IPS DF 6.9 (cell line): Measurements from ENCODE around the gene GALNT16.
"Not testable (repeated sequence)": the region's sequence is repeated elsewhere in the genome, so short reads cannot be mapped to it uniquely, and the experiment has no call there.

Experiments
- DNase-seq: peaks from one replicate; pipeline ENCODE4 v3.0.0-alpha.2; 2013; ENCODE audit warnings: low read depth, low spot score
- H3K27ac ChIP-seq: one replicate; pipeline ENCODE4 v1.5.1; 2013; ENCODE audit warnings: low read length, control low read depth
- H3K27me3 ChIP-seq: 2 replicates; pipeline ENCODE4 v1.6.1; 2013; ENCODE audit warnings: mild to moderate bottlenecking, low read length; ENCODE audit not compliant: control insufficient read depth, insufficient read depth
- H3K36me3 ChIP-seq: 2 replicates; pipeline ENCODE4 v1.6.1; 2013; ENCODE audit warnings: low read length; ENCODE audit not compliant: control insufficient read depth, insufficient read depth
- H3K4me1 ChIP-seq: 2 replicates; pipeline ENCODE4 v1.6.1; 2013; ENCODE audit warnings: low read length; ENCODE audit not compliant: control insufficient read depth, insufficient read depth
- H3K4me3 ChIP-seq: 2 replicates; pipeline ENCODE4 v1.5.1; 2013; ENCODE audit warnings: mild to moderate bottlenecking, low read length
- H3K9me3 ChIP-seq: 2 replicates; pipeline ENCODE4 v1.6.1; 2013; ENCODE audit warnings: low read length, inconsistent platforms; ENCODE audit not compliant: control insufficient read depth, insufficient read depth
- WGBS: extraction: QIAGEN DNeasy Blood & Tissue Kit; methylation state at CpG from one replicate; pipeline ENCODE4 v1.1.7; 2013; ENCODE audit warnings: mixed read lengths, missing lambda C conversion rate; ENCODE audit not compliant: insufficient read length, insufficient coverage; 5-methylcytosine and 5-hydroxymethylcytosine counted together

GALNT16 gene

DNA sequence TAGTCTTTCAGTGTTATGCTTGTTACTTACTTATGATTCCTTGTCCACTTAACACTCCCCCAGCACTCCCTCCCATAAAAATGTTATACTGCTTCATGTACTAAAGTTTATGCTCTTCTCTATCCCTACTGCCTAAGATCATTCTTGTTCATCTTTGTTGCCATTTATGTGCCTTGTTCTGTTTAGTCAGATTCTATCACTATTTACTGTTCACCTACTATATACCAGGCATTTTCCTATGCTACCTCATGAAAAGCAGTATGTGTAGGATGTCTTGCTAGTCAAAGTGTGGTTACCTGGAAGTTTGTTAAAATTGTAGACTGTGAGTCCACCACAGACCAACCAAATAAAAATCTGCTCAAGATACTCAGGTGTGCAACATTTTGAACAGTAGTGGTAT lies 114.3 kb downstream of the GALNT16 start:
- H3K36me3 ChIP-seq: peaks cover 4% of the 10 kb centered on the region; the same call in 1 of the 2 replicates
- DNase-seq: no peak

DNA sequence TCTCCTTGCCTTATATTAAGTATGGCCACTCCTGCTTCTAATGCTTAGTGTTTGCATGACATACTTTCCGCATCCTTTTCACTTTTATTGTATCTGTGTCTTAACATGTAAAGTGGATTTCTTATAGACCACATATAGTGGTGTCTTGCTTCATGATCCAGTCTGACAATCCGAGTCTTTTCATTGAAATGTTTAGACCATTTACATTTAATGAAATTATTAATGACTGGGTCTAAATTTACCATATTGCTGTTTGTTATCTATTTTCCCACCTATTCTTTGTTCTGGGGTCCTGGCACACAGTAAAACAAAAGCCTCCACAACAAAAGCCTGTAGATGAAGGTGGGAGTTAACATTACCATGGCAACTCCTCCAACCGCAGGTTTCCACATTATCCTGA lies 115.2 kb downstream of the GALNT16 start:
- Histone ChIP-seq H3K9me3 (no peaks in the 10 kb centered on the region), H3K36me3 (peaks cover 4% of the 10 kb centered on the region; the same call in 1 of the 2 replicates), H3K4me1 (no peaks in the 10 kb centered on the region), H3K27ac (no peak overlapping the region), H3K27me3 (no peaks in the 10 kb centered on the region), H3K4me3 (no peak overlapping the region)
- WGBS: no CpG with 5 or more reads among the region's 3 CpGs
- no peak for DNase-seq

More for the DNA sequence above, 114.3 kb downstream of the GALNT16 start:
- H3K27ac ChIP-seq: no peak overlapping the region
- H3K27me3 ChIP-seq: no peaks in the 10 kb centered on the region
- no peak overlapping the region for H3K4me3 ChIP-seq
- H3K4me1 ChIP-seq: no peaks in the 10 kb centered on the region
- H3K9me3 ChIP-seq: no peaks in the 10 kb centered on the region

DNA sequence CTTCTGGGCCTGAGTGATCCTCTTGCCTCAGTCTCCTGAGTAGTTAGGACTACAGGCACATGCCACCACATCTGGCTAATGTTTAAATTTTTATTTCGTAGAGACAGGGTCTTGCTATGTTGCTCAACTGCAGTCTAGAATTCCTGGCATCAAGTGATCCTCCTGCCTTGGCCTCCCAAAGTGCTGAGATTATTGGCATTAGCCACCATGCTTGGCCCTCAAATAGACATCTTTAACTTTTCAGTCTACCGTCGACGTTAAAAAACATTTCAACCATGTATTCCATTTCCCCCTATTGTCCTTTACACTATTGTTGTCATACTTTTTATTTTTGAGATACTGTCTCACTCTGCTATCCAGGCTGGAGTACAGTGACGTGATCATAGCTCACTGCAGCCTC lies 115.8 kb downstream of the GALNT16 start:
- Histone ChIP-seq H3K36me3 (peaks cover 4% of the 10 kb centered on the region; the same call in 1 of the 2 replicates), H3K9me3 (no peaks in the 10 kb centered on the region), H3K27me3 (no peaks in the 10 kb centered on the region), H3K27ac (no peak overlapping the region), H3K4me3 (no peak overlapping the region), H3K4me1 (no peaks in the 10 kb centered on the region)
- DNase-seq: no peak
- WGBS: 100% methylated on average over 3 of the region's 5 CpGs

DNA sequence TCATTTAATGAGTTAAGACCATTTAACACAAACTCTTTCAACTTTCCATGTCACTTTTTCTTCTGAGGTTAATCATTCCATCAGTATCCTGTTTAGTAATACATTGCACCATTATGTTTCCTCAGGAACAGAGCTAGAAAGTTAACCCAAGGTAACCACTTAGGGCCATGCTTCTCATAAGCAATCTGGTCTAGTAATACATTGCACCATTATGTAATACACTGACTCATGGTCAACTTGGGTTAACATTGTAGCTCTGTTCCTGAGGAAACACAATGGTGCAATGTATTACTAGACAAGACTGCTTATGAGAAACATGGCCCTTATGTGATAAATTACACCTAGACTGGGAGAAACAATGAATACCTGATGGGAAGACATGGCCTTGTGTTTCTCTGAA lies 116.5 kb downstream of the GALNT16 start:
- Histone ChIP-seq H3K4me3 (no peak overlapping the region), H3K9me3 (no peaks in the 10 kb centered on the region), H3K4me1 (no peaks in the 10 kb centered on the region), H3K27ac (no peak overlapping the region), H3K27me3 (no peaks in the 10 kb centered on the region), H3K36me3 (peaks cover 4% of the 10 kb centered on the region; the same call in 1 of the 2 replicates)
- no peak for DNase-seq

DNA sequence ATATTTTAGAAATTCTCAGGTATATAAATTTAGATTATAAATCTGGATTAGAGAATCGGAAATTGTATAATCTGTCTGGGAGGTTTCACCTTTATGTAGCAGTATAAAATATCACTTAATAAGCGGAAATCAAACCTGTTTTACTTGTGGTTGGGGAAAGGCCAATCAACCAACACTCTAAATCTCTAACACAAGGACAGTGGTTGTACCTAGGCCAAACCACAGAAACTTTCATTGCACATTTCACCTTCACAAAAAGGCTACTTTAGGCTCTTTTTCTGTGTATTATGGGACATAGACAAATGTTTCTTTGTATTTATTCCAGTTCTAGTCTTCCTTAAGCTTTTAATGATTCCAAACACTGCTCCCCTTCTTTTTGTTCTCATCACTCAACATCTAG lies 118.3 kb downstream of the GALNT16 start:
- H3K4me1 ChIP-seq: no peaks in the 10 kb centered on the region
- H3K27ac ChIP-seq: no peak overlapping the region
- no peak overlapping the region for H3K4me3 ChIP-seq
- H3K36me3 ChIP-seq: peaks cover 4% of the 10 kb centered on the region; the same call in 1 of the 2 replicates
- no peaks in the 10 kb centered on the region for H3K9me3 ChIP-seq
- WGBS: no CpG with 5 or more reads among the region's 2 CpGs
- DNase-seq: no peak
- no peaks in the 10 kb centered on the region for H3K27me3 ChIP-seq

DNA sequence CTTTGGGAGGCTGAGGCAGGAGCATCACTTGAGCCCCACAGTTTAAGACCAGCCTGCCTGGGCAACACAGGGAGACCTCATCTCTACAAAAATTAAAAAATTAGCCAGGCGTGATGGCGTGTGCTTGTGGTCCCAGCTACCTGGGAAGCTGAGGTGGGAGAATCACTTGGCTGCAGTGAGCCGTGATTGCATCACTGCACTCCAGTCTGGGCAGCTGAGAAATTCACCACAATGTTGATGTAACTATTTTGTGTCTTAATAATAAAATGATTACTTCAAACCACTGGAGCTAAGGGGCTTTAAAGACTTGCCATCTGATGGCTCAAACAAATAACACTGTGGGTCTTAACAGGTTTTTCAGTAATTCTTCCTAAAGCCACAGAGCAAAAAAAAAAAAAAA lies 127.4 kb downstream of the GALNT16 start:
- no peaks in the 10 kb centered on the region for H3K27me3 ChIP-seq
- no peaks in the 10 kb centered on the region; the same call in 1 of the 2 replicates for H3K4me1 ChIP-seq
- no peak for DNase-seq
- H3K36me3 ChIP-seq: peaks cover 12% of the 10 kb centered on the region; the same call in 1 of the 2 replicates
- no peaks in the 10 kb centered on the region for H3K9me3 ChIP-seq
- WGBS: no CpG with 5 or more reads among the region's 3 CpGs
- H3K4me3 ChIP-seq: no peak overlapping the region
- no peak overlapping the region for H3K27ac ChIP-seq

DNA sequence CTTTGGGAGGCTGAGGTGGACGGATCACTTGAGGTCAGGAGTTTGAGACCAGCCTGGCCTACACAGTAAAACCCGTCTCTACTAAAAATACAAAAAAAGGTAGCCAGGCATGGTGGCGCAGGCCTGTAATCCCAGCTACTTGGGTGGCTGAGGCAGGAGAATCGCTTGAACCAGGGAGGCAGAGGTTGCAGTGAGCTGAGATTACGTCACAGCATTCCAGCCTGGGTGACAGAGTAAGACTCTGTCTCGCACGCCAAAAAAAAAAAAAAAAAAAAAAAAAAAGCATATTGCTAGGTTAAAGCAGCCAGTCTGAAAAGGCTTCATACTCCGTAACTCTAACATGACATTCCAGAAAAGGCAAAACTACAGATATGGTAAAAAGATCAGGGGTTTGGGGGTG lies 131.4 kb downstream of the GALNT16 start:
- no CpG with 5 or more reads among the region's 8 CpGs for WGBS
- not testable (repeated sequence) for DNase-seq, H3K9me3 ChIP-seq, H3K4me3 ChIP-seq, H3K27ac ChIP-seq, H3K4me1 ChIP-seq, H3K27me3 ChIP-seq
- peaks cover 12% of the 10 kb centered on the region; the same call in 1 of the 2 replicates for H3K36me3 ChIP-seq

DNA sequence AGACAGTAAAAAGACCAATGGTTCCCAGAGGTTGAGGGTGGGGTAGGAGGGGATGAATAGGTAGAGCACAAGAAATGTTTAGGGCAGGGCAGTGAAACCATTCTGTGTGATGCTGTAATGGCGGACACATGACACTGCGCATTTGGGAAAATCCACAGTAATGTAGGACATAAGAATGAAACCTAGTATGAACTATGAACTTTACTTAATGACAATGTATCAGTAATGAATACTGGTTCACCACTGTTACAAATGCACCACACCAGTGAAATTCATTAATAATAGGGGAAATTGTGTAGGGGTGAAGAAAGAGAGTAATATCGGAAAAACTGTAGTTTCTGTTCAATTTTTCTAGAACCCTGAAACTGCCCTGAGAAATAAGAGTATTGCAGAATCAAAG lies 132.5 kb downstream of the GALNT16 start:
- peaks cover 12% of the 10 kb centered on the region; the same call in 1 of the 2 replicates for H3K36me3 ChIP-seq
- WGBS: 100% methylated on average over 1 of the region's 3 CpGs

DNA sequence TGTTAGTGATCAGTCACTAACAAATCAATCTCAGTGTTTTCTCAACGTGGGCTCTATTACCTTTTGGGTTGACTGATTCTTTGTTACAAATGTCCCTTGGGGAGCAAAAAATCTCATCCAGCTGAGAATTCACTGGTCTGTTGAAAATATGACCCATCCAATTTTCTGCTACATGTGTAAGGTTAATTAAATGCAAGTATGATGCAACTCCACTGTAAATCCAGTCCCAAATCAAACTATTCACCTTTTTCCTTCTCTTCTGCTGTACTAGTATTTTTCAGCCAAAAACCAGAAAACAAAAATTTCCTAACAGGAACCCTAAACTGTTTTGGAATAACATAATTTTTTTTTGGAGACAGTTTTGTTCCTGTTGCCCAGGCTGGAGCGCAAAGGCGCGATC lies 136.0 kb downstream of the GALNT16 start:
- no peaks in the 10 kb centered on the region for H3K27me3 ChIP-seq
- no peaks in the 10 kb centered on the region for H3K4me1 ChIP-seq
- H3K9me3 ChIP-seq: no peaks in the 10 kb centered on the region
- DNase-seq: no peak
- no peak overlapping the region for H3K27ac ChIP-seq
- no peak overlapping the region for H3K4me3 ChIP-seq
- peaks cover 10% of the 10 kb centered on the region; the same call in 1 of the 2 replicates for H3K36me3 ChIP-seq
- WGBS: no CpG with 5 or more reads among the region's 4 CpGs

More for the DNA sequence above, 132.5 kb downstream of the GALNT16 start:
- Histone ChIP-seq H3K27me3 (no peaks in the 10 kb centered on the region), H3K9me3 (no peaks in the 10 kb centered on the region), H3K4me3 (no peak overlapping the region), H3K4me1 (no peaks in the 10 kb centered on the region; the same call in 1 of the 2 replicates), H3K27ac (no peak overlapping the region)
- no peak for DNase-seq

DNA sequence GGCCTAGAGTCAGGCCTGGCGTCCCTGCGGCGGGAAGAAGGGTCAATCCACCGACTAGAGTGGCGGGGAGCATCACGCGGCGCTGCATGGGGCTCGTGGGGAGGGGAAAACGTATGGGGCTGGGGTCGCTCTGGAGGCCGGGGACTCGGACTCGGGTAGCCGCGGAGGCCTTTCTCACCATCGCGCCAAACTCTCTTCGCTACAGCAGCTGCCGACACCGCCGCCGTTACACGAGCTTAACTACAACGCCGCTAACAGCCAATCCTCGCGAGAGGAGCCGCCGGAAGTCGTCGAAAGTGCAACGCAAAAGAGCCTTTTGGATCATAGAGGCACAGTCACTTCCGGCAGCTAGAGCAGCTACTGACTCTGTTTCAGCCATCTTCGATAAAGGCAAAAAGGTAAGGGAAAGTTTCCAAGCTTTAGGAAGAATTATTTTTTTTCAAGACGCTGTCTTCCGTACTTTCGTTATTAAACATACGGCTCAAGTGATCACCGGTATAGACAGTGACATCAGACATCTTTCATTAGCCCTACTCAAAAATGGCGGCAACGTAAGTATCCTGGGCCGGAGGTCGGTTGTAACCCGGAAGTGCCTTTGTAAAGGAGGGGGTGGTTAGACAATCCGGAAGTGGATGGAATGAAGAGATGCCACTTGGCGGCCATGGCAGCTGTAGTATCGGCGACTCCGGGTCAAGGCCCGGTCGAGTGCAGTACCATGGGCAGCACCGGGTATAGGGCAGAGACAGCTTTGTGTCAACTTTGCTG lies 138.3 kb downstream of the GALNT16 start, which contains the start of the genes ERH and SLC39A9:
Gene ERH, minus strand, starts transcription at position 247 of the 765 bp plus-strand sequence. Its CDS starts 66 bp downstream, at position 181.
Gene SLC39A9, plus strand, starts transcription at position 640 of the 765 bp plus-strand sequence. CDS start 678 bp downstream, outside the sequence.
- no peak within 1 kb of the TSS for H3K27ac ChIP-seq
- H3K9me3 ChIP-seq: no peaks in the 10 kb centered on the region
- no peaks in the 10 kb centered on the region for H3K27me3 ChIP-seq
- DNase-seq: peak; percentile 89
- WGBS: no CpG with 5 or more reads among the region's 53 CpGs
- H3K4me3 ChIP-seq: peak within 1 kb of the TSS; percentile 98
- peaks cover 8% of the 10 kb centered on the region; the same call in 1 of the 2 replicates for H3K36me3 ChIP-seq
- H3K4me1 ChIP-seq: no peaks in the 10 kb centered on the region
